AG04450 (cell line): Measurements from ENCODE around the gene NPHS2. TPM values are rescaled to one million over a fixed set of nuclear protein-coding genes. Genes with fewer than 3 reads are reported as not detected.

ENCODE experiments used
- CTCF ChIA-PET: fragments of 300-600, 350-600 bp; formaldehyde crosslinking; extraction: SDS; loops from one replicate; lab custom pipeline; 2022; ENCODE audit warnings: antibody characterized with exemption, inconsistent platforms; lab: Charles Lee
- POLR2A ChIA-PET: fragments of 350-600 bp; formaldehyde crosslinking; extraction: SDS; loops from one replicate; lab custom pipeline; 2021; ENCODE audit warnings: antibody characterized with exemption, inconsistent platforms; lab: Yijun Ruan, JAX
- DNase-seq: peaks from one replicate; pipeline ENCODE4 v3.0.0-alpha.2; 2011; ENCODE audit warnings: low read depth, low spot score
- H3K27ac ChIP-seq: one replicate; pipeline ENCODE4 v1.5.1; 2012; ENCODE audit warnings: low read depth, low read length, control low read depth
- H3K27me3 ChIP-seq: one replicate; pipeline ENCODE4 v1.6.0; 2012; ENCODE audit warnings: low read length; ENCODE audit not compliant: control insufficient read depth, insufficient read depth
- H3K4me3 ChIP-seq: 2 replicates; pipeline ENCODE4 v1.5.1; 2011; ENCODE audit warnings: mild to moderate bottlenecking, low read depth, low read length, control low read depth
- H3K9me3 ChIP-seq: 2 replicates; pipeline ENCODE4 v1.5.1; 2012; ENCODE audit warnings: low read length; ENCODE audit not compliant: control insufficient read depth, insufficient read depth
- polyA plus RNA-seq: library from polyadenylated mRNA; depleted of rRNA; stranded (reverse); fragments of >200 nt; gene quantifications from 2 replicates; pipeline ENCODE4 v1.2.3, GENCODE V29; 2011
- TF ChIP-seq, protein P1 (sequence below): IDR thresholded peaks from 2 replicates; pipeline ENCODE4 v1.5.1; 2011; ENCODE audit warnings: low read depth, low read length, control low read depth, inconsistent platforms

NPHS2 gene
- polyA plus RNA-seq, 1 experiment: not detected

- no peak overlapping the region for H3K4me3 ChIP-seq
These were observed 761 bp upstream of the NPHS2 start for GRCh38 chr1:179576509-179576908.

GRCh38 chr1:179558078-179558477 lies 17.7 kb downstream of the NPHS2 start:
- ChIA-PET CTCF (no interaction called here), POLR2A (no interaction called here)
- H3K27ac ChIP-seq: no peak overlapping the region
- H3K27me3 ChIP-seq: no peaks in the 10 kb centered on the region
- H3K4me3 ChIP-seq: no peak overlapping the region
- H3K9me3 ChIP-seq: no peaks in the 10 kb centered on the region
- DNase-seq: no peak
- TF ChIP-seq, protein P1, sequence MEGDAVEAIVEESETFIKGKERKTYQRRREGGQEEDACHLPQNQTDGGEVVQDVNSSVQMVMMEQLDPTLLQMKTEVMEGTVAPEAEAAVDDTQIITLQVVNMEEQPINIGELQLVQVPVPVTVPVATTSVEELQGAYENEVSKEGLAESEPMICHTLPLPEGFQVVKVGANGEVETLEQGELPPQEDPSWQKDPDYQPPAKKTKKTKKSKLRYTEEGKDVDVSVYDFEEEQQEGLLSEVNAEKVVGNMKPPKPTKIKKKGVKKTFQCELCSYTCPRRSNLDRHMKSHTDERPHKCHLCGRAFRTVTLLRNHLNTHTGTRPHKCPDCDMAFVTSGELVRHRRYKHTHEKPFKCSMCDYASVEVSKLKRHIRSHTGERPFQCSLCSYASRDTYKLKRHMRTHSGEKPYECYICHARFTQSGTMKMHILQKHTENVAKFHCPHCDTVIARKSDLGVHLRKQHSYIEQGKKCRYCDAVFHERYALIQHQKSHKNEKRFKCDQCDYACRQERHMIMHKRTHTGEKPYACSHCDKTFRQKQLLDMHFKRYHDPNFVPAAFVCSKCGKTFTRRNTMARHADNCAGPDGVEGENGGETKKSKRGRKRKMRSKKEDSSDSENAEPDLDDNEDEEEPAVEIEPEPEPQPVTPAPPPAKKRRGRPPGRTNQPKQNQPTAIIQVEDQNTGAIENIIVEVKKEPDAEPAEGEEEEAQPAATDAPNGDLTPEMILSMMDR: no peak

More at GRCh38 chr1:179576509-179576908, 761 bp upstream of the NPHS2 start:
- TF ChIP-seq, protein P1: no peak
- Histone ChIP-seq H3K9me3 (no peaks in the 10 kb centered on the region), H3K27me3 (peaks cover 29% of the 10 kb centered on the region), H3K27ac (no peak overlapping the region)
- CTCF ChIA-PET: no interaction called here
- DNase-seq: no peak
- POLR2A ChIA-PET: no interaction called here

- no peaks in the 10 kb centered on the region for H3K9me3 ChIP-seq
- DNase-seq: no peak
- H3K27me3 ChIP-seq: no peaks in the 10 kb centered on the region
- ChIA-PET CTCF (no interaction called here), POLR2A (no interaction called here)
- TF ChIP-seq, protein P1: no peak
- H3K4me3 ChIP-seq: no peak overlapping the region
- no peak overlapping the region for H3K27ac ChIP-seq
These were observed 21.3 kb downstream of the NPHS2 start for GRCh38 chr1:179554427-179554826.

DNA sequence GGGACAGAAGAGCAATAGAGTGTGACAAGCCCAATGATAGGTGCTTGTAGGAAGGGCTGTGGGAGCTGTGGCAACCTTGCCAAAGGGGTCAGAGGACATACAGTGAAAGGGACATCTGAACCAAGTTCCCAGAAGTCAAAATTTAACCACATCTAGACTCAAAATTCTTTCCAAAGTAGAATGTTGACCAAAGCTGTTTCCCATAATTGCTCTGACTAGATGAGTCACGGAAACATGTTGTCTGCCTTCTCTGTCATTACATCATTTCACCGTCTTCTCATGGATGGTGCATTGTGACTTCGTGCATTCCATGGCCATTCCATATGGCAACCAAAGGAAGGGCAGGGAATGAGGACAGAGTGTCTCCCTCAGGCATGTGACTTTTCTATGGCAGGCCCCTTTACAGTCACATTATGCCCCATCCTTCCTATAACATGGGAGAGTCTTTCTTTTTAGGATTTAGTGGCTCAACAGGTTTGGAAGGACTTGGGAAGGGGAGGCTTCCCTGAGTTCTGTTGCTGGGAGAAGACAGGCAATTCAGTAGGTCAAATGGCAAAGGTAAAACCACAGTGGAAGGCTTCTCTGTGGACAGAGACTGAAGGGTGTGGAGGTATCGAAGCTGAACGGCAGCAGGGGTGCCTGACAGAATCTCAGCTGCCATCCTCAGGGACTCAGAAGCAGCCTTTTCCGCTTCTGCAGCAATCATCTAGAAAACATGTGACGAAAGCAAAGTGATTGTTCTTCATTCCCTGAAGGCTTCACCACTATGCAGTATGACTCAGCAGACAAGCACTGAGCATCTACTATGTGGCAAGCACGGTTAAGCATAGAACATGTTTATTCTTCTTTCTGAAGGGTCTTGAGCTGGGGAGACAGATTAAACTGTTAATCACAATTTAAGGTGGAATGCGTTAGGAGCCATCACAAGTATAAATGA lies 24.7 kb downstream of the NPHS2 start:
- Histone ChIP-seq H3K4me3 (no peak overlapping the region), H3K27me3 (no peaks in the 10 kb centered on the region), H3K27ac (no peak overlapping the region), H3K9me3 (no peaks in the 10 kb centered on the region)
- DNase-seq: peak; percentile 7
- POLR2A ChIA-PET: no interaction called here
- TF ChIP-seq, protein P1: no peak
- CTCF ChIA-PET: interaction anchor here (1.0 kb wide), 1 partner anchor 264 kb away, joined by 4 read pairs; no protein-coding TSS in a partner anchor

DNA sequence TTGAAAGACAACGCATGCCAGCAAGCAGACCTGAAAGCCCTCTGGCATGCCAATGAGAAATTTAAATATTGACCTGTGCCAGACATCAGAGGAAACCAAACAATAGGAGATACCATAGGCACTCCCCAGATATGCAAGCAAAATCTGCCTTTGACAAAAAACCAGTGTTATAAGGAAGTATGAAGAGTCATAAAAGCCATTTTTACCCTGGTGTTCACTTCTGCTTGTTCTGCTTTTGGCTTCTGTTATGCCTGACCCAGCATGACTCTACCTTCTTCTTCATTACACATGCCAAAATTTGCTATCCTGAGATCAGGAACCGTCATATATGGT lies 26.4 kb downstream of the NPHS2 start:
- H3K27ac ChIP-seq: no peak overlapping the region
- DNase-seq: no peak
- no peaks in the 10 kb centered on the region for H3K27me3 ChIP-seq
- TF ChIP-seq, protein P1: no peak
- POLR2A ChIA-PET: no interaction called here
- H3K4me3 ChIP-seq: no peak overlapping the region
- no peaks in the 10 kb centered on the region for H3K9me3 ChIP-seq
- CTCF ChIA-PET: no interaction called here
